ENCODE measurements around the gene GIN1.
A peak's percentile ranks its signal among the peaks of the same experiment; 100 is the strongest.
"Not testable (repeated sequence)": the region's sequence is repeated elsewhere in the genome, so short reads cannot be mapped to it uniquely, and the experiment has no call there.

Gene GIN1

GRCh38 chr5:103148213-103148612 lies 28.3 kb upstream of the GIN1 start:
- Histone ChIP-seq H3K79me2 (ENCODE audit: low read length) (no peaks in the 10 kb centered on the region), H3K9me3 (replicated peaks; ENCODE audit: insufficient read depth, low read length) (no peaks in the 10 kb centered on the region), H3K4me3 (ENCODE audit: low read length) (no peak overlapping the region), H3K9ac (ENCODE audit: low read length) (no peak overlapping the region), H3K27ac (ENCODE audit: low read length) (no peak overlapping the region), H3F3A (ENCODE audit: insufficient read depth, low read length) (no peaks in the 10 kb centered on the region), H3K9me2 (replicated peaks; ENCODE audit: insufficient read depth, low read length) (no peaks in the 10 kb centered on the region), H3K27me3 (replicated peaks; ENCODE audit: insufficient read depth, low read length) (no peaks in the 10 kb centered on the region), H2AFZ (ENCODE audit: low read length) (no peak overlapping the region), H3K4me1 (ENCODE audit: low read length) (no peaks in the 10 kb centered on the region), H3K36me3 (replicated peaks; ENCODE audit: insufficient read depth, low read length) (no peaks in the 10 kb centered on the region), H4K20me1 (ENCODE audit: insufficient read depth, low read length) (no peaks in the 10 kb centered on the region), H3K4me2 (ENCODE audit: low read depth, low read length) (no peak overlapping the region)
- DNase-seq: no peak
- TF ChIP-seq EZH2 (optimal IDR thresholded peaks at IDR 0.05; ENCODE audit: low read depth, low read length): no peak
- TF ChIP-seq CTCF (IDR thresholded peaks at IDR 0.05; ENCODE audit: low read length): no peak
- no peak for TF ChIP-seq EZH2phosphoT487 (IDR thresholded peaks at IDR 0.05; ENCODE audit: low read length)

- Histone ChIP-seq H3K36me3 (replicated peaks; ENCODE audit: insufficient read depth, low read length) (no peaks in the 10 kb centered on the region), H3K79me2 (ENCODE audit: low read length) (no peaks in the 10 kb centered on the region), H3F3A (ENCODE audit: insufficient read depth, low read length) (no peaks in the 10 kb centered on the region), H3K9ac (ENCODE audit: low read length) (no peak overlapping the region), H3K4me2 (ENCODE audit: low read depth, low read length) (no peak overlapping the region), H3K27me3 (replicated peaks; ENCODE audit: insufficient read depth, low read length) (no peaks in the 10 kb centered on the region), H2AFZ (ENCODE audit: low read length) (no peak overlapping the region), H3K9me3 (replicated peaks; ENCODE audit: insufficient read depth, low read length) (no peaks in the 10 kb centered on the region), H4K20me1 (ENCODE audit: insufficient read depth, low read length) (no peaks in the 10 kb centered on the region), H3K27ac (ENCODE audit: low read length) (no peak overlapping the region), H3K9me2 (replicated peaks; ENCODE audit: insufficient read depth, low read length) (no peaks in the 10 kb centered on the region), H3K4me1 (ENCODE audit: low read length) (no peaks in the 10 kb centered on the region), H3K4me3 (ENCODE audit: low read length) (no peak overlapping the region)
- DNase-seq: no peak
- no peak for TF ChIP-seq CTCF (IDR thresholded peaks at IDR 0.05; ENCODE audit: low read length)
- TF ChIP-seq EZH2phosphoT487 (IDR thresholded peaks at IDR 0.05; ENCODE audit: low read length): no peak
- TF ChIP-seq EZH2 (optimal IDR thresholded peaks at IDR 0.05; ENCODE audit: low read depth, low read length): no peak
Measured at GRCh38 chr5:103145196-103145595, 25.3 kb upstream of the GIN1 start.

GRCh38 chr5:103142132-103142531 lies 22.2 kb upstream of the GIN1 start:
- not testable (repeated sequence) for H3K4me1 ChIP-seq (ENCODE audit: low read length); H3F3A ChIP-seq (ENCODE audit: insufficient read depth, low read length); H3K27me3 ChIP-seq (replicated peaks; ENCODE audit: insufficient read depth, low read length); H3K4me3 ChIP-seq (ENCODE audit: low read length); H3K9me2 ChIP-seq (replicated peaks; ENCODE audit: insufficient read depth, low read length); DNase-seq; H3K9me3 ChIP-seq (replicated peaks; ENCODE audit: insufficient read depth, low read length); H2AFZ ChIP-seq (ENCODE audit: low read length); H3K4me2 ChIP-seq (ENCODE audit: low read depth, low read length); H3K9ac ChIP-seq (ENCODE audit: low read length); H3K36me3 ChIP-seq (replicated peaks; ENCODE audit: insufficient read depth, low read length); H4K20me1 ChIP-seq (ENCODE audit: insufficient read depth, low read length); H3K27ac ChIP-seq (ENCODE audit: low read length); H3K79me2 ChIP-seq (ENCODE audit: low read length)

GRCh38 chr5:103139264-103139865 lies 19.4 kb upstream of the GIN1 start:
- Histone ChIP-seq H3K9me2 (replicated peaks; ENCODE audit: insufficient read depth, low read length) (no peaks in the 10 kb centered on the region), H3K79me2 (ENCODE audit: low read length) (no peaks in the 10 kb centered on the region), H3K9ac (ENCODE audit: low read length) (no peak overlapping the region), H3K27me3 (replicated peaks; ENCODE audit: insufficient read depth, low read length) (no peaks in the 10 kb centered on the region), H3F3A (ENCODE audit: insufficient read depth, low read length) (no peaks in the 10 kb centered on the region), H3K4me3 (ENCODE audit: low read length) (no peak overlapping the region), H3K9me3 (replicated peaks; ENCODE audit: insufficient read depth, low read length) (no peaks in the 10 kb centered on the region), H4K20me1 (ENCODE audit: insufficient read depth, low read length) (no peaks in the 10 kb centered on the region), H3K27ac (ENCODE audit: low read length) (no peak overlapping the region), H3K4me2 (ENCODE audit: low read depth, low read length) (no peak overlapping the region), H2AFZ (ENCODE audit: low read length) (no peak overlapping the region), H3K4me1 (ENCODE audit: low read length) (no peaks in the 10 kb centered on the region), H3K36me3 (replicated peaks; ENCODE audit: insufficient read depth, low read length) (no peaks in the 10 kb centered on the region)
- peak; percentile 79 for DNase-seq
- TF ChIP-seq CTCF (IDR thresholded peaks at IDR 0.05; ENCODE audit: low read length): peak; percentile 94
- no peak for TF ChIP-seq EZH2 (optimal IDR thresholded peaks at IDR 0.05; ENCODE audit: low read depth, low read length)
